H1 (cell line): ENCODE results near the gene MAPK8. TPM values are rescaled to one million over a fixed set of nuclear protein-coding genes. Genes with fewer than 3 reads are reported as not detected.

Experiments
- CTCF ChIA-PET: fragments of 300-600 bp; sonication (Branson Sonifier 250); formaldehyde crosslinking; loops from one replicate; lab custom pipeline; 2021; ENCODE audit not compliant: partially characterized antibody; lab: Charles Lee
- POLR2A ChIA-PET: fragments of 300-600 bp; sonication (Branson Sonifier 250); formaldehyde crosslinking; loops from one replicate; lab custom pipeline; 2021; ENCODE audit warnings: inconsistent platforms; ENCODE audit not compliant: partially characterized antibody; lab: Charles Lee
- DNase-seq, 2 experiments: peaks; one replicate each; pipeline versions ENCODE4 v3.0.0 to v3.0.0-alpha.2; 2010 to 2022; ENCODE audit warnings: low spot score in 2 of 2, low read depth in 1 of 2, mixed read lengths in 1 of 2
- FAIRE-seq: peaks from 2 replicates; lab custom pipeline; 2011; peaks lifted over from hg19 to GRCh38; lab: Jason Lieb, UNC
- H2AFZ ChIP-seq: 2 replicates; pipeline ENCODE4 v1.8.1; 2012; ENCODE audit warnings: low read length, inconsistent platforms
- H2AK5ac ChIP-seq: 2 replicates; pipeline ENCODE4 v1.6.1; 2013; ENCODE audit warnings: low read depth, low read length
- H2BK120ac ChIP-seq: replicated peaks from 2 replicates; pipeline ENCODE3; 2013; ENCODE audit warnings: low read depth, low read length, inconsistent platforms
- H2BK12ac ChIP-seq: 2 replicates; pipeline ENCODE4 v1.6.1; 2013; ENCODE audit warnings: low read depth, low read length
- H2BK15ac ChIP-seq: 2 replicates; pipeline ENCODE4 v1.6.1; 2013; ENCODE audit warnings: low read length
- H2BK20ac ChIP-seq: 2 replicates; pipeline ENCODE4 v1.6.1; 2013; ENCODE audit warnings: low read length
- H2BK5ac ChIP-seq: 2 replicates; pipeline ENCODE4 v1.6.1; 2013; ENCODE audit warnings: low read depth, low read length
- H3K14ac ChIP-seq: 2 replicates; pipeline ENCODE4 v1.6.1; 2013; ENCODE audit warnings: inconsistent platforms; ENCODE audit not compliant: insufficient read length
- H3K18ac ChIP-seq: 2 replicates; pipeline ENCODE4 v1.6.1; 2013; ENCODE audit warnings: low read length; ENCODE audit errors: extremely low read depth
- H3K23ac ChIP-seq: 2 replicates; pipeline ENCODE4 v1.6.1; 2013; ENCODE audit warnings: inconsistent platforms; ENCODE audit not compliant: insufficient read length
- H3K23me2 ChIP-seq: 2 replicates; pipeline ENCODE4 v1.6.1; 2013; ENCODE audit warnings: low read depth, low read length
- H3K27ac ChIP-seq: 2 replicates; pipeline ENCODE4 v1.6.1; 2011; ENCODE audit warnings: low read depth, low read length, inconsistent platforms
- H3K27me3 ChIP-seq, 4 experiments: replicated peaks in 1 of 4; 1 replicate in 1 of 4; 2 replicates in 3 of 4; pipeline versions ENCODE4 v1.6.1 to v1.8.1; 2011 to 2013; ENCODE audit warnings: low read length in 3 of 4, mild to moderate bottlenecking in 3 of 4, inconsistent platforms in 2 of 4, mixed read lengths in 2 of 4, moderate library complexity in 1 of 4; ENCODE audit not compliant: control insufficient read depth in 3 of 4, insufficient read depth in 3 of 4; ENCODE audit errors: extremely low read depth in 1 of 4
- H3K36me3 ChIP-seq, 4 experiments: 2 replicates each; pipeline versions ENCODE4 v1.6.1 to v1.8.1; 2011 to 2013; ENCODE audit warnings: mild to moderate bottlenecking in 4 of 4, low read length in 3 of 4, moderate library complexity in 2 of 4, control low read depth in 1 of 4, inconsistent platforms in 1 of 4; ENCODE audit not compliant: insufficient read depth in 4 of 4, control insufficient read depth in 2 of 4
- H3K4ac ChIP-seq: replicated peaks from 2 replicates; pipeline ENCODE3; 2013; ENCODE audit warnings: low read length, low read depth, mixed read lengths, inconsistent platforms; ENCODE audit not compliant: insufficient read length
- H3K4me1 ChIP-seq, 4 experiments: replicated peaks in 1 of 4; 1 replicate in 1 of 4; 2 replicates in 3 of 4; pipeline versions ENCODE4 v1.6.1 to v1.8.1; 2011 to 2013; ENCODE audit warnings: low read length in 3 of 4, inconsistent platforms in 2 of 4, mixed read lengths in 1 of 4; ENCODE audit not compliant: insufficient read depth in 4 of 4, control insufficient read depth in 3 of 4
- H3K4me2 ChIP-seq, 2 experiments: 2 replicates each; pipeline versions ENCODE4 v1.6.1 to v1.8.1; 2011 to 2013; ENCODE audit warnings: low read depth in 2 of 2, low read length in 2 of 2, control low read depth in 1 of 2, inconsistent platforms in 1 of 2, mild to moderate bottlenecking in 1 of 2; ENCODE audit not compliant: insufficient read depth in 1 of 2
- H3K4me3 ChIP-seq, 4 experiments: fragments of 200-600, 300-600 bp in 1 of 4; sonication (generic), shearing (Covaris generic), sonication (Bioruptor Twin) in 1 of 4; 2 replicates each; pipeline versions ENCODE4 v1.5.1 to v1.8.1; 2011 to 2016; ENCODE audit warnings: low read length in 4 of 4, low read depth in 3 of 4, control low read depth in 2 of 4, inconsistent platforms in 2 of 4, mild to moderate bottlenecking in 2 of 4, mixed read lengths in 1 of 4, moderate library complexity in 1 of 4; ENCODE audit not compliant: insufficient read depth in 2 of 4; ENCODE audit errors: extremely low read depth in 1 of 4
- H3K56ac ChIP-seq: replicated peaks from 2 replicates; pipeline ENCODE3; 2013; ENCODE audit warnings: low read depth, mild to moderate bottlenecking, mixed read lengths, low read length, inconsistent platforms; ENCODE audit not compliant: insufficient read length
- H3K79me1 ChIP-seq: 2 replicates; pipeline ENCODE4 v1.6.1; 2013; ENCODE audit warnings: low read depth, low read length, control low read depth
- H3K79me2 ChIP-seq, 2 experiments: 2 replicates each; pipeline versions ENCODE4 v1.6.1 to v1.8.1; 2012 to 2013; ENCODE audit warnings: low read length in 2 of 2, mild to moderate bottlenecking in 2 of 2, inconsistent platforms in 1 of 2; ENCODE audit not compliant: insufficient read depth in 2 of 2, control insufficient read depth in 1 of 2
- H3K9ac ChIP-seq, 4 experiments: replicated peaks in 1 of 4; 1 replicate in 1 of 4; 2 replicates in 3 of 4; pipeline versions ENCODE4 v1.6.1 to v1.8.1; 2011 to 2013; ENCODE audit warnings: low read depth in 3 of 4, low read length in 3 of 4, control low read depth in 2 of 4, mild to moderate bottlenecking in 2 of 4, moderate library complexity in 2 of 4, inconsistent platforms in 1 of 4; ENCODE audit errors: extremely low read depth in 1 of 4
- H3K9me3 ChIP-seq, 2 experiments: 2 replicates each; pipeline versions ENCODE4 v1.6.1 to v1.8.1; 2012 to 2013; ENCODE audit warnings: mild to moderate bottlenecking in 2 of 2, moderate library complexity in 2 of 2, control low read depth in 1 of 2, inconsistent platforms in 1 of 2, low read depth in 1 of 2, low read length in 1 of 2, mixed read lengths in 1 of 2; ENCODE audit not compliant: insufficient read depth in 2 of 2
- H4K20me1 ChIP-seq, 2 experiments: replicated peaks in 1 of 2; 2 replicates each; pipeline versions ENCODE3 to v1.8.1; 2011 to 2013; ENCODE audit warnings: inconsistent platforms in 2 of 2, low read length in 2 of 2, mild to moderate bottlenecking in 1 of 2; ENCODE audit not compliant: insufficient read depth in 2 of 2, control insufficient read depth in 1 of 2
- H4K5ac ChIP-seq: 2 replicates; pipeline ENCODE4 v1.6.1; 2013; ENCODE audit warnings: low read length, low read depth, mixed read lengths, inconsistent platforms; ENCODE audit not compliant: insufficient read length
- H4K8ac ChIP-seq: 2 replicates; pipeline ENCODE4 v1.8.0; 2013; ENCODE audit warnings: mild to moderate bottlenecking, moderate library complexity, low read length, inconsistent platforms; ENCODE audit not compliant: insufficient read depth; ENCODE audit errors: extremely low read depth
- H4K91ac ChIP-seq: replicated peaks from 2 replicates; pipeline ENCODE3; 2013; ENCODE audit warnings: low read length, mixed read lengths, inconsistent platforms; ENCODE audit not compliant: insufficient read length
- RAD21 ChIP-seq, 2 experiments: IDR thresholded peaks in 1 of 2; conservative IDR thresholded peaks in 1 of 2; 2 replicates each; pipeline ENCODE4 v1.6.1; 2011; ENCODE audit warnings: low read depth in 2 of 2, low read length in 2 of 2, improper control_type of control experiment in 1 of 2, inconsistent platforms in 1 of 2, mild to moderate bottlenecking in 1 of 2, moderate library complexity in 1 of 2
- TEAD4 ChIP-seq: IDR thresholded peaks from 2 replicates; pipeline ENCODE4 v1.6.1; 2012; ENCODE audit warnings: low read depth, low read length, inconsistent platforms, mixed read lengths
- WGBS, 2 experiments: shearing (Covaris generic) in 1 of 2; methylation state at CpG; one replicate each; pipeline versions ENCODE4 v1.1.6 to v1.1.7; 2013 to 2015; ENCODE audit warnings: low lambda C conversion rate in 2 of 2, mixed read lengths in 2 of 2, inconsistent platforms in 1 of 2, low coverage in 1 of 2, missing lambda C conversion rate in 1 of 2; ENCODE audit not compliant: insufficient replicate concordance in 2 of 2, insufficient coverage in 1 of 2, insufficient read length in 1 of 2; ENCODE audit errors: extremely low coverage in 1 of 2, missing lambda C conversion rate in 1 of 2; 5-methylcytosine and 5-hydroxymethylcytosine counted together
- polyA plus RNA-seq, 7 experiments: library from polyadenylated mRNA; depleted of rRNA in 3 of 7; stranded (reverse) in 5 of 7; unstranded in 2 of 7; fragments of >200 nt in 5 of 7; fragments of 200-250 nt in 2 of 7; gene quantifications; 1 replicate in 5 of 7; 2 replicates in 1 of 7; 4 replicates in 1 of 7; pipeline versions ENCODE4 v1.2.1 to v1.2.3, GENCODE V29; 2011 to 2013; ENCODE audit warnings: missing spikeins in 2 of 7, mixed read lengths in 2 of 7
- total RNA-seq: library from RNA; stranded (reverse); fragmentation: NEBNext Ultra II Directional; extraction: Animal tissue kit (Norgen Biotek cat#: 25700); gene quantifications from 2 replicates; pipeline ENCODE4 v1.2.1, GENCODE V29; 2021

The MAPK8 gene
- total and polyA plus RNA-seq, 2 of the 8 experiments (the other 6 are each of a cell fraction or from before 2014, with no cell fraction given), result 23.3 to 71.3 TPM

- Histone ChIP-seq H3K4ac (no peak overlapping the region), H3K23me2 (no peaks in the 10 kb centered on the region), H2BK120ac (no peak overlapping the region), H3K23ac (no peak overlapping the region), H3K56ac (no peak overlapping the region), H3K4me3 (no peak overlapping the region), H3K27me3 (no peaks in the 10 kb centered on the region), H4K5ac (no peak overlapping the region), H3K4me1 (no peaks in the 10 kb centered on the region), H4K20me1 (no peaks in the 10 kb centered on the region), H3K4me2 (no peak overlapping the region), H2AFZ (no peak overlapping the region), H3K14ac (no peak overlapping the region), H2AK5ac (no peak overlapping the region), H3K36me3 (peaks cover 0 to 14% (median 2%) of the 10 kb centered on the region in 4 experiments; a peak in 5 of 8 replicates), H3K79me2 (no peaks in the 10 kb centered on the region), H2BK20ac (no peak overlapping the region), H2BK12ac (no peak overlapping the region), H3K79me1 (no peaks in the 10 kb centered on the region), H2BK15ac (no peak overlapping the region), H3K9ac (no peak overlapping the region), H3K27ac (no peak overlapping the region), H4K91ac (no peak overlapping the region), H4K8ac (no peak overlapping the region), H2BK5ac (no peak overlapping the region), H3K18ac (no peak overlapping the region), H3K9me3 (0 out of 4 replicates have a peak, but pooled peaks cover 0 to 3% of the 10 kb centered on the region in 2 experiments)
- CTCF ChIA-PET, result interaction anchor here (0.6 to 2.1 kb wide), 5 partner anchors 11 to 92 kb away, joined by 3 to 8 read pairs (median 4); no protein-coding TSS in a partner anchor
- POLR2A ChIA-PET, result interaction anchor here (1.1 kb wide), 1 partner anchor 23 kb away, joined by 3 read pairs; no protein-coding TSS in a partner anchor
- FAIRE-seq (no peak), DNase-seq (no peak)
- WGBS, 2 experiments, result 87% methylated on average over 2 of the region's 2 CpGs; no CpG with 5 or more reads in 1 of the 2 experiments
- TF ChIP-seq TEAD4, result peak; percentile 34; the same call in 1 of the 2 replicates
- no peak; a peak in 1 of 4 replicates for TF ChIP-seq RAD21 (IDR thresholded peaks at IDR 0.05 in 1 of 2, conservative IDR thresholded peaks at IDR 0.05 in 1 of 2; ENCODE audit: low read depth in 2 of 2, low read length in 2 of 2)
These were observed 110.2 kb downstream of the MAPK8 start for GRCh38 chr10:48416584-48417232.
